ENCODE measurements around the gene CSTF1.

CSTF1 gene

GRCh38 chr20:56385130-56385529 is 7.3 kb upstream of the CSTF1 start:
- H3K4me3 ChIP-seq (ENCODE audit: low read length) = no peak overlapping the region
- H3K79me2 ChIP-seq (ENCODE audit: low read length) = peaks cover 78% of the 10 kb centered on the region
- no peak overlapping the region for H3K27ac ChIP-seq (ENCODE audit: low read length)
- no peak overlapping the region for H3K4me2 ChIP-seq (ENCODE audit: low read depth, low read length)
- no peak for DNase-seq
- H3K27me3 ChIP-seq (replicated peaks; ENCODE audit: insufficient read depth, low read length) = no peaks in the 10 kb centered on the region
- H3K9ac ChIP-seq (ENCODE audit: low read length) = no peak overlapping the region
- TF ChIP-seq EZH2 (optimal IDR thresholded peaks at IDR 0.05; ENCODE audit: low read depth, low read length) (no peak), EZH2phosphoT487 (IDR thresholded peaks at IDR 0.05; ENCODE audit: low read length) (no peak), CTCF (IDR thresholded peaks at IDR 0.05; ENCODE audit: low read length) (no peak)
- no peaks in the 10 kb centered on the region for H3K9me2 ChIP-seq (replicated peaks; ENCODE audit: insufficient read depth, low read length)
- H3F3A ChIP-seq (ENCODE audit: insufficient read depth, low read length) = no peaks in the 10 kb centered on the region
- no peaks in the 10 kb centered on the region for H3K4me1 ChIP-seq (ENCODE audit: low read length)
- no peaks in the 10 kb centered on the region for H3K9me3 ChIP-seq (replicated peaks; ENCODE audit: insufficient read depth, low read length)
- peaks cover 12% of the 10 kb centered on the region; the same call in 1 of the 2 replicates for H3K36me3 ChIP-seq (replicated peaks; ENCODE audit: insufficient read depth, low read length)
- H4K20me1 ChIP-seq (ENCODE audit: insufficient read depth, low read length) = no peaks in the 10 kb centered on the region
- no peak overlapping the region for H2AFZ ChIP-seq (ENCODE audit: low read length)

- no peaks in the 10 kb centered on the region for H4K20me1 ChIP-seq (ENCODE audit: insufficient read depth, low read length)
- no peak overlapping the region for H3K9ac ChIP-seq (ENCODE audit: low read length)
- no peak overlapping the region for H3K4me2 ChIP-seq (ENCODE audit: low read depth, low read length)
- peaks cover 80% of the 10 kb centered on the region for H3K79me2 ChIP-seq (ENCODE audit: low read length)
- H3K4me1 ChIP-seq (ENCODE audit: low read length) = no peaks in the 10 kb centered on the region
- H3K9me2 ChIP-seq (replicated peaks; ENCODE audit: insufficient read depth, low read length) = no peaks in the 10 kb centered on the region
- H3K27ac ChIP-seq (ENCODE audit: low read length) = no peak overlapping the region
- H3K27me3 ChIP-seq (replicated peaks; ENCODE audit: insufficient read depth, low read length) = no peaks in the 10 kb centered on the region
- no peak for DNase-seq
- H3K4me3 ChIP-seq (ENCODE audit: low read length) = no peak overlapping the region
- H3K36me3 ChIP-seq (replicated peaks; ENCODE audit: insufficient read depth, low read length) = peaks cover 12% of the 10 kb centered on the region; the same call in 1 of the 2 replicates
- H2AFZ ChIP-seq (ENCODE audit: low read length) = no peak overlapping the region
- TF ChIP-seq CTCF (IDR thresholded peaks at IDR 0.05; ENCODE audit: low read length) = no peak
- TF ChIP-seq EZH2phosphoT487 (IDR thresholded peaks at IDR 0.05; ENCODE audit: low read length) = no peak
- no peak for TF ChIP-seq EZH2 (optimal IDR thresholded peaks at IDR 0.05; ENCODE audit: low read depth, low read length)
- H3K9me3 ChIP-seq (replicated peaks; ENCODE audit: insufficient read depth, low read length) = no peaks in the 10 kb centered on the region
- no peaks in the 10 kb centered on the region for H3F3A ChIP-seq (ENCODE audit: insufficient read depth, low read length)
Observed at GRCh38 chr20:56386219-56386618, 6.2 kb upstream of the CSTF1 start.

- Histone ChIP-seq H3K9me2 (replicated peaks; ENCODE audit: insufficient read depth, low read length) (no peaks in the 10 kb centered on the region), H3K9ac (ENCODE audit: low read length) (no peak overlapping the region), H3K9me3 (replicated peaks; ENCODE audit: insufficient read depth, low read length) (no peaks in the 10 kb centered on the region), H3K4me1 (ENCODE audit: low read length) (peaks cover 8% of the 10 kb centered on the region), H3K4me3 (ENCODE audit: low read length) (no peak overlapping the region), H3F3A (ENCODE audit: insufficient read depth, low read length) (no peaks in the 10 kb centered on the region), H3K4me2 (ENCODE audit: low read depth, low read length) (no peak overlapping the region), H2AFZ (ENCODE audit: low read length) (no peak overlapping the region), H3K36me3 (replicated peaks; ENCODE audit: insufficient read depth, low read length) (peaks cover 11% of the 10 kb centered on the region; the same call in 1 of the 2 replicates), H3K79me2 (ENCODE audit: low read length) (peaks cover 81% of the 10 kb centered on the region), H4K20me1 (ENCODE audit: insufficient read depth, low read length) (no peaks in the 10 kb centered on the region), H3K27ac (ENCODE audit: low read length) (no peak overlapping the region), H3K27me3 (replicated peaks; ENCODE audit: insufficient read depth, low read length) (no peaks in the 10 kb centered on the region)
- TF ChIP-seq EZH2 (optimal IDR thresholded peaks at IDR 0.05; ENCODE audit: low read depth, low read length) (no peak), CTCF (IDR thresholded peaks at IDR 0.05; ENCODE audit: low read length) (no peak), EZH2phosphoT487 (IDR thresholded peaks at IDR 0.05; ENCODE audit: low read length) (no peak)
- no peak for DNase-seq
Observed at GRCh38 chr20:56388882-56389281, 3.6 kb upstream of the CSTF1 start.

Data from MM.1S (cell line).